Erythroblast (primary cell): ENCODE measurements around the gene ZDHHC23.

Experiments
- GATA1 ChIP-seq: IDR thresholded peaks from 2 replicates; pipeline ENCODE4 v1.6.1; 2011; ENCODE audit warnings: low read depth, mild to moderate bottlenecking, control low read depth, low read length, moderate library complexity
- POLR2A ChIP-seq: IDR thresholded peaks from 2 replicates; pipeline ENCODE4 v1.6.1; 2011; ENCODE audit warnings: mild to moderate bottlenecking, low read length

DNA sequence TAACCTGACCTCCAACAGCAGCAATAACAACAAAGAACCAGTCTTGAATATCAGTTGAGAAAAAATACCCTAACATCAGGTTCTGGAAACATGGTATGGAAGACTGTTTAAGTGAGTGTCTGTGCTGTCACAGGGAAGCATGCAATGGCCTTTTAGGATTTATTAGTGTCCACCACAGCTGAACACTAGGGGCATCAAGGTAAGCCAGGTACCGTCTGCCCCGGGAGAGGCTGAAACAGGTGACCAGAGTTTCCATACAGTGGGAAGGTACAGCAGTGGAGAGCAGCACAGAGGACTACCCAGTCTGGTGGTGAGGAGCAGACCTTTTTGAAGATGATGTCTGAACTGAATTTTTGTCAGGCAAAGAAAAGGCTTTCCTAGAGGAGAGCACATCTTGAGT lies 18.4 kb downstream of the ZDHHC23 start:
- TF ChIP-seq POLR2A (no peak), GATA1 (no peak)
